Posterior cingulate gyrus (tissue), 11 donors: ENCODE data around the gene TMEM125.

ENCODE experiments used
- DNase-seq, 10 donors: peaks; one replicate each; pipeline versions ENCODE4 v3.0.0 to v3.0.0-alpha.2; 2020 to 2021; ENCODE audit warnings: mixed read lengths in 3 of 10
- intact Hi-C: fragments of 100-400 bp; cut with DNase I; formaldehyde crosslinking; loops from one replicate; pipeline ENCODE4 v1.15.1; 2023

Gene TMEM125

GRCh38 chr1:43319766-43320165 is 50.0 kb downstream of the TMEM125 start:
- intact Hi-C loops, result no loop called here
- peak in 1 of 10 donors; percentile 30 for DNase-seq

GRCh38 chr1:43321331-43321891 is 51.6 kb downstream of the TMEM125 start:
- peak in 2 of 10 donors; percentile 55 to 72 for DNase-seq
- intact Hi-C loops, result no loop called here

- peak in 2 of 10 donors; percentile 19 to 61 for DNase-seq
- intact Hi-C loops, result no loop called here
Observed at GRCh38 chr1:43322506-43322905, 52.7 kb downstream of the TMEM125 start.
